ENCODE data around the gene SECISBP2. TPM values are rescaled to one million over a fixed set of nuclear protein-coding genes. Genes with fewer than 3 reads are reported as not detected.
A peak's percentile ranks its signal among the peaks of the same experiment; 100 is the strongest.

Gene SECISBP2
- total and polyA plus RNA-seq, 7 donors: 26.2 to 80.8 (median 40.2) TPM

DNA sequence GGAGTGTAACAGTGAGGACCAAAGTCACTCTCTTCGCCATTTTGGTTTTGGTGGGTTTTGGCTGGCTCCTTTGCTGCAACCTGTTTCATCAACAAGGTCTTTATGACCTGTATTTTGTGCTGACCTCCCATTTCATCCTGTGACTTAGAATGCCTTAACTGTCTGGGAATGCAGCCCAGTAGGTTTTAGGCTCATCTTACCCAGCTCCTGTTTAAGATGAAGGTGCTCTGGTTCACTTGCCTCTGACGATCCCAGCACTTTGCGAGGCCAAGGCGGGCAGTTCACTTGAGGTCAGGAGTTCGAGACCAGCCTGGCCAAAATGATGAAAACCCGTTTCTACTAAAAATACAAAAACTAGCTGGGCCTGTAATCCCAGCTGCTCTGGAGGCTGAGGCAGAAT lies 9.1 kb upstream of the SECISBP2 start:
- Histone ChIP-seq H3K4me3 (peak overlapping the region; percentile 76), H3K27ac (peak overlapping the region; percentile 100), H3K4me1 (peaks cover 28% of the 10 kb centered on the region), H3K27me3 (ENCODE audit: insufficient read depth in 3 of 3, low read length in 2 of 3) (no peaks in the 10 kb centered on the region), H3K9me3 (no peaks in the 10 kb centered on the region), H3K36me3 (ENCODE audit: insufficient read depth in 1 of 2, low read depth in 1 of 2) (peaks cover 0 to 28% of the 10 kb centered on the region in 2 donors)
- intact Hi-C loops (cut with DNase I): no loop called here
- no peak for DNase-seq
- TF ChIP-seq, protein P1, sequence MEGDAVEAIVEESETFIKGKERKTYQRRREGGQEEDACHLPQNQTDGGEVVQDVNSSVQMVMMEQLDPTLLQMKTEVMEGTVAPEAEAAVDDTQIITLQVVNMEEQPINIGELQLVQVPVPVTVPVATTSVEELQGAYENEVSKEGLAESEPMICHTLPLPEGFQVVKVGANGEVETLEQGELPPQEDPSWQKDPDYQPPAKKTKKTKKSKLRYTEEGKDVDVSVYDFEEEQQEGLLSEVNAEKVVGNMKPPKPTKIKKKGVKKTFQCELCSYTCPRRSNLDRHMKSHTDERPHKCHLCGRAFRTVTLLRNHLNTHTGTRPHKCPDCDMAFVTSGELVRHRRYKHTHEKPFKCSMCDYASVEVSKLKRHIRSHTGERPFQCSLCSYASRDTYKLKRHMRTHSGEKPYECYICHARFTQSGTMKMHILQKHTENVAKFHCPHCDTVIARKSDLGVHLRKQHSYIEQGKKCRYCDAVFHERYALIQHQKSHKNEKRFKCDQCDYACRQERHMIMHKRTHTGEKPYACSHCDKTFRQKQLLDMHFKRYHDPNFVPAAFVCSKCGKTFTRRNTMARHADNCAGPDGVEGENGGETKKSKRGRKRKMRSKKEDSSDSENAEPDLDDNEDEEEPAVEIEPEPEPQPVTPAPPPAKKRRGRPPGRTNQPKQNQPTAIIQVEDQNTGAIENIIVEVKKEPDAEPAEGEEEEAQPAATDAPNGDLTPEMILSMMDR (IDR thresholded peaks at IDR 0.05): no peak
- ATAC-seq: no peak
- 51 to 73% (median 56%) methylated on average over 6 of the region's 6 CpGs for WGBS, 3 donors

DNA sequence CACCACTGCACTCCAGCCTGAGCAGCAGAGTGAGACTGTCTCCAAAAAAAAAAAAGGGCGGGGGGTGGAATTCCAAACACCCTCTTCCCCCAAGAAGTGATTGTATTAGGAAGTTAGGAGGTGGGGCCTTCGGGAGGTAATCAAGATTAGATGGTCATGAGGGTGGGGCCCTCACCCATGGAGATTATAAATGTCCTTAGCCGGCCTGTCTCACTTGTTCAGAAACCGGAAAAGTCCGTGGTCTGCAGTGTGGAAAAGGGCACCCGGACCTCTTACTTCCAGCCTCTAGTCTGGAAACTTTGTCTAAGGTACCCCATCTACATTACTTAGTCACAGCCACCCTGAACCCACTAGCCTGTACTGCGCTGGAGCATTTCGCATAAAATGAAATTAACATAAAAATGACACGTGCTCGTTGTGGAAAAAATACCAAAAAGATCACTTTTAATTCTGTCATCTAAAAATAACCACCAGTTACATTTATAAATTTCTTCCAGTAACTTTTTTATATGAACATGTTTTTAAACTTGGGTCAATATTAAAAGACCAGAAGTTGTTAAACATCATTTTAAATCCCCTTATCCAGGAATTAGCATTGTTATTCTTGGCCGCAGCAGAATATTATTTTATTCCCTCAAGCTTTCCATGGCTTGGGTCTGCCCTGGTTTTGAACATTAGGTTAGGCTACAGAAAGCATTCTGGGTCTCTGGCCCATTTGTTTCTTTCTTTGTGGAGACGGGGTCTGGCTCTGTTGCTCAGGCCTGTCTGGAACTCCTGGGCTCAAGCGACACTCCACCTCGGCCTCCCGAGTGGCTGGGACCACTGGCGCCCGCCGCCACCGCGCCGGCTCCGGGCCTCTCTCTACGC lies 8.5 kb upstream of the SECISBP2 start:
- Histone ChIP-seq H3K4me1 (peaks cover 28% of the 10 kb centered on the region), H3K27me3 (ENCODE audit: insufficient read depth in 3 of 3, low read length in 2 of 3) (no peaks in the 10 kb centered on the region), H3K9me3 (no peaks in the 10 kb centered on the region), H3K36me3 (ENCODE audit: insufficient read depth in 1 of 2, low read depth in 1 of 2) (peaks cover 0 to 28% of the 10 kb centered on the region in 2 donors), H3K4me3 (peak overlapping the region; percentile 76), H3K27ac (peak overlapping the region; percentile 100)
- DNase-seq: no peak
- WGBS, 3 donors: 18 to 24% (median 22%) methylated on average over 22 to 23 of the region's 23 CpGs
- TF ChIP-seq, protein P1 (IDR thresholded peaks at IDR 0.05): no peak
- ATAC-seq: peak in 1 of 4 donors; percentile 46
- intact Hi-C loops (cut with DNase I): loop anchor here in 1 of 2 donors (5.0 kb wide), 1 partner anchor 797 kb away; no protein-coding TSS in a partner anchor

DNA sequence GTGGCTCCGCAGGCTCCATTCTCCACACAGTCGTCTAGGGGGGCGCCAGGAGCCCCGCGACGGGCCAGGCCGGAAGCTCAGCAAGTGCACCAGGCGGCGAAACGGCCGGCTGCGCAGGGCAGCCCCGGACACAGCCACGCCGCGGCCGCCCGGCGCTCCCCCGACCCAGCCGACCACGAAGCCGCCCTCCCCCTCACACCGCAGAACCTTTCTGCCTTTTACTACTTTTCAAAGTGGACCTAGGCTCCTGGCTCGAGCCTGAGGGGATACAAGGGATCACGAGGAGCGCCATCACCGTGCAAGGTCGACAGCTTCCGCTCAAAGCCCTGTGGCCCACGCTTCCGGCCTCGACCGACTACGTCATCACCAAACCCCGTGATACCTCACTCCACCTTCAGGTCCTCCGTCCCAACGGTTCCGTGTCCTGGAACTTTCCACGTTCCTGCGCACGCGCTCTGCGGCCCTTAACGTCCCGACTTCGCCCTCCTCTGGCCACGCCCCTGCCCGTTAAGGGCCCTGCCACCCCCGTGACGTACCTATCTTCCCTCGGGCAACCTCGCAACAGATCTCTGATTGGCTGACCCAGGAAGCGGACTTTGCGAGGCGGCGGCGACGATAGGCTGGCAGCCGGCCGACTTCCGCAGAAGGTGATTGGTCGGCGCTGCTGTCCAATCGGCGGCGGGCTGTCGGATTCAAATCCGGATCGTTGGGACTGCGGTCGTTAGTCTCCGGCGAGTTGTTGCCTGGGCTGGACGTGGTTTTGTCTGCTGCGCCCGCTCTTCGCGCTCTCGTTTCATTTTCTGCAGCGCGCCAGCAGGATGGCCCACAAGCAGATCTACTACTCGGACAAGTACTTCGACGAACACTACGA lies 7.6 kb upstream of the SECISBP2 start, which contains the start of gene CKS2:
Gene CKS2, plus strand, starts transcription at position 721 of the 871 bp plus-strand sequence. Its CDS starts 98 bp downstream, at position 819.
- intact Hi-C loops (cut with DNase I): loop anchor here in 1 of 2 donors (5.0 kb wide), 1 partner anchor 797 kb away; no protein-coding TSS in a partner anchor
- no peaks in the 10 kb centered on the region for H3K27me3 ChIP-seq (ENCODE audit: insufficient read depth in 3 of 3, low read length in 2 of 3)
- peak within 1 kb of the TSS; percentile 76 for H3K4me3 ChIP-seq
- H3K9me3 ChIP-seq: no peaks in the 10 kb centered on the region
- H3K36me3 ChIP-seq (ENCODE audit: insufficient read depth in 1 of 2, low read depth in 1 of 2): peaks cover 0 to 26% of the 10 kb centered on the region in 2 donors
- peak within 1 kb of the TSS; percentile 100 for H3K27ac ChIP-seq
- ATAC-seq (peak; percentile 94 to 97 (median 96)), DNase-seq (peak; percentile 100)
- TF ChIP-seq, protein P1 (IDR thresholded peaks at IDR 0.05): no peak
- peaks cover 22% of the 10 kb centered on the region for H3K4me1 ChIP-seq
- 0% methylated on average over 64 to 86 of the region's 86 CpGs for WGBS, 3 donors

DNA sequence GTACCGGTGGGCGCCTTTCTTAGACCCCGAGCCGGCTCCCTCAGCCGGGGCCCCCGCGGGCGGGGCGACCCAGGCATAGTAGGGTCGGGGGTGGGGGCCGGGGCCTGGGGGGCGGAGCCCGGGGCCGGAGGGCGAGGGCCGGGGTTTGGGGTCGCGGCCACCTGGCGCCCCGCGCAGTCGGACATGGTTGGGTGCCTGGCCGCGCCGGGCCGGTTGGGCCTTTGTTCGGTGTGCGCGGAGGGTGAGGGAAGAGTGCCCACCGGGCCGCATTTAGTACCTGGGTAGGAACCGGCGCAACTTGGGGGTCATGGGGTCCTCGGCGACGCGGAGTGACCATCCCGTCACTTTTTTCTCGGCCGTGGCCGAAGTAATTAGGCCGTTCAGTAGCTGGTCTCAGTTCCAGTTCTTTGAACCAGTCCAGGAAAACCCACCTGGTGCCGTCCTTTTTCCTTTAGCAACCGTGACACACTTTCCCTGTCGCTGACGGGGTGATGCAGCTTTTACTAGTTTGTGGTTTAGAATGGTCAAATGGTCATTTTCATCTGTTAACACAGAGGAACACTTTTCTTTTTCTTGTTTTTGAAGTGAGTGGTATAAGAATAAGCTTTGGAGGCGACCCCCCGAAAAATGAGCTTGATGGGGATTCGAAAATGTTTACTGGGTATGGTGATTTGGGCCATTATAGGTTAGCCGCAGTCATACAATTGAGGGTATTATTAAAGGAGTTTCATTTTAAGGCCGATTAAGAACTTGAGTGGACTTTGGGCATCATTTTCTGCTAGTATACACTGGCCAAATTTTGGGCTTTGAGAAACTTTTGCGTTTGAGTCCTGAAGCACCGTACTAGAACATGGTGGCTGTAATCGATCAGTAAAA lies 6.7 kb upstream of the SECISBP2 start:
- peaks cover 22% of the 10 kb centered on the region for H3K4me1 ChIP-seq
- peak overlapping the region; percentile 76 for H3K4me3 ChIP-seq
- peaks cover 0 to 32% of the 10 kb centered on the region in 2 donors for H3K36me3 ChIP-seq (ENCODE audit: insufficient read depth in 1 of 2, low read depth in 1 of 2)
- H3K9me3 ChIP-seq: no peaks in the 10 kb centered on the region
- WGBS, 3 donors: 0 to 1% (median 1%) methylated on average over 53 to 54 of the region's 54 CpGs
- peak overlapping the region; percentile 100 for H3K27ac ChIP-seq
- intact Hi-C loops (cut with DNase I): loop anchor here in 1 of 2 donors (5.0 kb wide), 1 partner anchor 796 kb away; no protein-coding TSS in a partner anchor
- DNase-seq: no peak
- TF ChIP-seq, protein P1 (IDR thresholded peaks at IDR 0.05): no peak
- ATAC-seq: peak in 1 of 4 donors; percentile 1
- H3K27me3 ChIP-seq (ENCODE audit: insufficient read depth in 3 of 3, low read length in 2 of 3): no peaks in the 10 kb centered on the region
